ENCODE results near the gene RAP2B. TPM values are rescaled to one million over a fixed set of nuclear protein-coding genes. Genes with fewer than 3 reads are reported as not detected.

The RAP2B gene
- total RNA-seq, 4 donors from 2014 or later, result 5.0 to 12.7 (median 10.1) TPM

DNA sequence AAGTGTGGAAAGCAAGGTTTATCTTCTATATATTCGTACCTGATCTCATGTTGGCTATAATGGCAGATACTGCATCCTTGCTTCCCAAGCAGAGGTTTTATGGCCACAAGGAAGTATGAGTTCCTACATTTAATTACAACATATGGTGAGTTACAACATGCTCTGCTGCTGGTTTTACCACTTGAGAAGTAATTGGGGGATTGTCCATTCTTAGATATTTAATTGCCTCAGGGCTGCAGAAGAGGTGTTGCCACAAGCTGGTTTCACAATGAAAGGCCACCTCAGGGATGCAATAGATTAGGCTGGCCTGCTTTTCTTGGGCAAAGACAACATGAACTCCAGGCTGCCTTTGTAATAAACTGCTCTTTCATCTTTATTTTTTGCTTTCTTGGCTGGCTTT is 48.6 kb downstream of the RAP2B start:
- Histone ChIP-seq H3K27me3 (no peaks in the 10 kb centered on the region), H3K27ac (no peak overlapping the region), H3K36me3 (no peaks in the 10 kb centered on the region), H3K4me1 (no peaks in the 10 kb centered on the region), H3K4me3 (no peak overlapping the region), H3K9me3 (no peaks in the 10 kb centered on the region)
- no peak for DNase-seq
- TF ChIP-seq POLR2A (IDR thresholded peaks at IDR 0.05), result no peak
- TF ChIP-seq, protein P1, sequence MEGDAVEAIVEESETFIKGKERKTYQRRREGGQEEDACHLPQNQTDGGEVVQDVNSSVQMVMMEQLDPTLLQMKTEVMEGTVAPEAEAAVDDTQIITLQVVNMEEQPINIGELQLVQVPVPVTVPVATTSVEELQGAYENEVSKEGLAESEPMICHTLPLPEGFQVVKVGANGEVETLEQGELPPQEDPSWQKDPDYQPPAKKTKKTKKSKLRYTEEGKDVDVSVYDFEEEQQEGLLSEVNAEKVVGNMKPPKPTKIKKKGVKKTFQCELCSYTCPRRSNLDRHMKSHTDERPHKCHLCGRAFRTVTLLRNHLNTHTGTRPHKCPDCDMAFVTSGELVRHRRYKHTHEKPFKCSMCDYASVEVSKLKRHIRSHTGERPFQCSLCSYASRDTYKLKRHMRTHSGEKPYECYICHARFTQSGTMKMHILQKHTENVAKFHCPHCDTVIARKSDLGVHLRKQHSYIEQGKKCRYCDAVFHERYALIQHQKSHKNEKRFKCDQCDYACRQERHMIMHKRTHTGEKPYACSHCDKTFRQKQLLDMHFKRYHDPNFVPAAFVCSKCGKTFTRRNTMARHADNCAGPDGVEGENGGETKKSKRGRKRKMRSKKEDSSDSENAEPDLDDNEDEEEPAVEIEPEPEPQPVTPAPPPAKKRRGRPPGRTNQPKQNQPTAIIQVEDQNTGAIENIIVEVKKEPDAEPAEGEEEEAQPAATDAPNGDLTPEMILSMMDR (IDR thresholded peaks at IDR 0.05), result no peak

DNA sequence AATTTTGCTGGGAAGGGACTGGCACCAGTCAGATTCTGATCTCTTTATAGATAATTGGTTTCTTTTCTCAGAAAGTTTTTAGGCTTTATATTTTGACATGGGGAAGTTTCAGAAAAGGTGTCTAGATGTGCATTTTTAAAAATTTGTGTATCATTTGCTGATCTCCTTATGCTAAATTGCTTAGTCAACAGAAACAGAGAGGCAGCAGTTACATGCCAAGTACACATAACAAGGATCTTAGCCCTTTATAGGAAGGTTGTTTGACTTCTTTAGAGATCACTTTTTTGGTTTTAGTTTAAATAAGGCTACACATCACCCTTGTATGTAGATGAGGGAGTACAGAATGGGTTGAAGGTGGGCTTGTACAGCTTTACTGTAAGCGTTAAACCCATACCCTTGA is 53.5 kb downstream of the RAP2B start:
- H3K9me3 ChIP-seq, result no peaks in the 10 kb centered on the region
- DNase-seq, result no peak
- no peaks in the 10 kb centered on the region for H3K36me3 ChIP-seq
- TF ChIP-seq POLR2A (IDR thresholded peaks at IDR 0.05), result no peak
- TF ChIP-seq, protein P1 (IDR thresholded peaks at IDR 0.05), result no peak
- no peaks in the 10 kb centered on the region for H3K27me3 ChIP-seq
- no peak overlapping the region for H3K27ac ChIP-seq
- H3K4me1 ChIP-seq, result no peaks in the 10 kb centered on the region
- H3K4me3 ChIP-seq, result no peak overlapping the region

DNA sequence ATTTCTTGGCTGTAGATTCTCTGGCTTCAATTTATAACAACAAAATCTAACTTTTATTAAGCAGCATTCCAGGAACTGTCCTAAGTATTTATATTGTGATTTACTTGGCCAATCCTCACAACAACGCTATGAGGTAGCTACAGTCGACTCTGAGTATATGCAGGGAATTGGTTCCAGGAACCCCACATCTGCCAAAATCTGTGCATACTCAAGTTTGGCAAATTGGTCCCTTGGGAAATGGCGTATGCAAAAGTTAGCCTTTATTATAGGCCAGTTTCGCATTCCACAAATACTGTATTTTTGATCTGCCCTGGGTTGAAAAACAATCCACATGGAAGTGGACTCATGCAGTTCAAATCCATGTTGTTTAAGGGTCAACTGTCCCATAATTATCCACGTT is 53.9 kb downstream of the RAP2B start:
- Histone ChIP-seq H3K4me1 (no peaks in the 10 kb centered on the region), H3K27ac (no peak overlapping the region), H3K9me3 (no peaks in the 10 kb centered on the region), H3K4me3 (no peak overlapping the region), H3K36me3 (no peaks in the 10 kb centered on the region), H3K27me3 (no peaks in the 10 kb centered on the region)
- no peak for TF ChIP-seq POLR2A (IDR thresholded peaks at IDR 0.05)
- TF ChIP-seq, protein P1 (IDR thresholded peaks at IDR 0.05), result no peak
- no peak for DNase-seq

DNA sequence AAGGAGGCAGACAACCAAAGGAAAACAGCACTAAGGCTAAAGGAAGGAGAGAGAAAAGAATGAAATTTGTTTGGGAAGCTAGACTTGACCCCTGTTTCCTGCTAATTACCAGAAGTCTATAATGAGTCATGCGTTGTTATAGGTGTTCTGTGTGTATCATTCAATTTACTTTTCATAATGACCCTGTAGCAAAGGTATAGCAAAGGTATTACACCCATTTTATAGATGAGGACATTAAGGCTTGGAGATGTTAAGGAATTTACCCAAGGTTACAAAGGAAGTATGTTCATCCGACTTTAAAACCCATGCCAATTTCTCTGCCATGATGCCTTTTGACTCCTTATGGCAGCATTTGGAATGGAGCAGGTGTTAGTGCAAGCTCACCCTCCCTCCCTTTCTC is 54.9 kb downstream of the RAP2B start:
- Histone ChIP-seq H3K36me3 (no peaks in the 10 kb centered on the region), H3K4me3 (no peak overlapping the region), H3K4me1 (peaks cover 0 to 6% (median under 1%) of the 10 kb centered on the region in 4 donors), H3K9me3 (no peaks in the 10 kb centered on the region), H3K27me3 (no peaks in the 10 kb centered on the region), H3K27ac (no peak overlapping the region)
- DNase-seq, result no peak
- TF ChIP-seq, protein P1 (IDR thresholded peaks at IDR 0.05), result no peak
- TF ChIP-seq POLR2A (IDR thresholded peaks at IDR 0.05), result no peak

DNA sequence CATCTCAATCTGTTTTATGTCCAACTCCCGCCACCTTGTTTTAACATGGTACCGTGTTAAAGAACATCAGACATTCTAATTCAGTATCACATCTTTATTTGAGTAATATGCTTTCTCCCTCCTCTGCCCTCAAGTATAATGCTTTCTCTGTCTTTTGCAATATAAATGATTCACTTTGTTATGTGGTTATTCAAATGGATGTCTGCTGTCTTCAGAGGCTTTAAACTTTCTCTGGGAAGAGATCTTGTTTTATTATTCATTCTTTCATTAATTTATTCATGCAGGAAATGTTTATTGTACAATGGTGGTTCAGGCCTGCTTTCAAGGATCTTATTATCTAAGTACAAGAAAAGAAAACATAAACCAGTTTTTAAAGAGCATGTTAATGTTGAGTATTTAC is 57.1 kb downstream of the RAP2B start:
- H3K4me1 ChIP-seq, result peaks cover 0 to 12% (median 7%) of the 10 kb centered on the region in 4 donors

More for the DNA sequence above, 57.1 kb downstream of the RAP2B start:
- TF ChIP-seq POLR2A (IDR thresholded peaks at IDR 0.05), result no peak
- TF ChIP-seq, protein P1 (IDR thresholded peaks at IDR 0.05), result no peak
- H3K4me3 ChIP-seq, result no peak overlapping the region
- no peak for DNase-seq
- H3K36me3 ChIP-seq, result no peaks in the 10 kb centered on the region
- H3K27me3 ChIP-seq, result no peaks in the 10 kb centered on the region
- no peaks in the 10 kb centered on the region for H3K9me3 ChIP-seq
- H3K27ac ChIP-seq, result no peak overlapping the region

All from Peyer's patch (tissue), 4 donors.